MV-4-11 (cell line): ENCODE measurements around the gene ATF3.

ENCODE experiments used
- DNase-seq: peaks from one replicate; lab custom pipeline; 2025; lab: John Stamatoyannopoulos, UW

The ATF3 gene

DNA sequence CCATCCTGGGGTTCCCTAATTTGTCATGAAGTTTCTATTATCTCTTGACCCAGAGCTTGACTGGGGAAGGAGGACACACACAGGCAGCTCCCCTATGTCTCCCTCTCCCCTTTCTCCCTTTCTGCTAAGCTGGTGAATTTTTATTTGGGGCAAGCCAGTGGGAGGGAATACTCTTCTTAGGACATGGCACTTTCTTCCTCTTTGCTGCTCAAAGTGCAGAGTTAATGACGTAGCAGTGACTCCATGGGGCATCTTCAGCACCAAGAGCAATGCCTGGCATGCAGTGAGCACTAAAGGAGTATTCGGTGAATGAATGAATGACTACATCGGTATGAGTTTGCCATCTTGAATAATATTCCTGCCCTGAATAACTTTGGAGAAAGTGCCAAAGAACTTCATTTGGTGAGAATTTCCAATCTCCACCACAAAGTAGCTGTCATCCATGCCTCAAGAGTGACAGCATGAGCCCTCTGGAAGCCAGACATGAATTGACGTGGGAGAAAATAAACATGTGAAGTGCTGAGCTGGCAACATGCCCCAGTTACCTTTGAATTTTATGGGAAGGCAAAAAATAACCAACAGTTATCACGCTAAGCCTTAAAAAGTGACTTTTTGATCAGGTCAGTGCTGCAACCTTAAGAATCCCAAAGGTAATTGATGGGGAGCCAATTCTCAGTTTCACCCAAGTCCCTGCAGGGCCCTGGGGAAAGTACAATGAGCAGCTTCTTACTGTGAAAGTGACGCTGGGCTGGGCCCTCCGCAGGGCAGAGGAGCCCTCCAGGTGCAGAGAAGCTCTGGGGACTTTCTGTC, 22.1 kb upstream of the ATF3 start:
- DNase-seq, result no peak

DNA sequence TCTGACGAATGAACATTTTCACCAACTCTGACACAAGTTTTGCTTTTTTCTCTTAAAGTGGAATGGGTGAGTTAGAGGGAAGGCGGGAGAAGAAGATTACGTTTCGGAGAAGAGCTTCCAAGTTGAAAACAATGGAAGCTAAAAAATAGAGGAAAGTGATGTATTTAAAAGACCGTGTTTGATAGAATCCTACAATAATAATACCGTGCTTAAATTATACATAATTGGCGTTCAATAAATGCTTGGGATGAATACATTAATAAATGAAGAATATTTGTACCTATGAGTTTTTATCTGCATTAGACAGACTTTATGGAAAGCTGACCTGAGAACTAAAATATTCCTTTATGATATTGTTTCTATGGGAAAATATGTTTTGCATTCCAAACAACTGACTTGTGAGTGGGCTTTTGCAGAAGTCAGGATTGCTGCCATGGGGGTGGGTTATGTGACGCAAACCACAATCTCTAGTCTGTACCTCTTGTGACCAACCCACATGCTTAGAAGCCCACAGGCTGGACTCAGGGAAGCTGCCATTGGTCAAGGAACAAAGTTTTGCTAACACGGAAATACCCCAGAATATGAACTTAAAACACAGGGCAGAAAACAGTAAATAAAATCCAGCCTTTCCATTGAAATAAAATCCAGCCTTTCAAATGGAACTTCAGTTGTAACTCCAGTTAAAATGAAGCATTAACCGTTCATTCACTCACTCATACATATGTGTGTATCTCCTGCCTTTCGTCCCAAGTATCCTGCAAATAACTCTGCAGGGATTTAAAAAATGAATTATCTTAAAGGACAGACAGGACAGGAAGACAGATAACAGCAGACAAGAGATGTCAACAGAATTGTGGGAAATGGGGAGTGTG, 21.3 kb upstream of the ATF3 start:
- DNase-seq, result no peak

DNA sequence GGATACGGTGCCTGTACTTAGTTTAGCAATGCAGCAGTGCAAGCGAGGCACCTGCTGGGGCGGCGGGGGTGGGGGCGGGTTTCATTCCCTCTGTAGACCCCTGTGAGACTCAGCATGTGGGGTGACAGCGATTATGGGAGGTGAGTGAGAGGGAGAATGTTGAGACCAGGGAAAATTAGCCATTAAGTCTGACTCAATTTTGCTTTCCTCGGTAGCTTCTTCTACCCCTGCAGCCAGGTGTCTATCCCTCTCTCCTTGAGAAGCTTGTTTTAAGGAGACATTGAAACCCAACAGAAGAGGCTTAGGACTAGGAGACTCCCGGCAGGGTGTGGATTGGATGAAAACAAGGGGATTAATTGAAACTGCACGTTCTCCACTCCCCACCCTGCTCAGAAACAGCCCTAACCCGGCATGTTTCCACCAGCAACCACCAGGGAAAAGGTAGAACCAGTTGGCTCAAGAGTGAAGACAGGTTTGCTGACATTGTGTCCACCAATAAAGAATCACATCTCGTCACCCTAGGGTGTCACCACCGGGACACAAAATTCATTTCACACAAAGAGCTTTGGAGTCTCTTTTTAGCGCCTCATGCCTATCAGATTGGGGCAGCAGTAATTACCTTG, 20.6 kb upstream of the ATF3 start:
- DNase-seq, result no peak

DNA sequence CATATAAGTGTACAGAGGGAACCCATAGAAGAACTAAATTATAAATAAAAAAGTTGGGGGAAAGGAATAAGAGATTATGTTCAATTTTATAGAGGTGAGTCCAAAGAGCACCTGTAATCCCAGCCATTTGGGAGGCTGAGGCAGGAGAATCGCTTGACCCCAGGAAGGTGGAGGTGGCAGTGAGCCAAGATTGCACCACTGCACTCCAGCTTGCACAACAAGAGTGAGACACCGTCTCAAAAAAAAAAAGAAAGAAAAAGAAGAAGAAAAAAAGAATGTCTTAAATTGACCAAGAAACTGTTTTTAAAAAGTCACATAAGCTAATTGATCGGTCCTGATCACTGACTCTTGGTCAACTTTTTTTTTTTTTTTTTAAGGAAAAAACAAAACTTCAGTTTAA, 19.1 kb upstream of the ATF3 start:
- no peak for DNase-seq

DNA sequence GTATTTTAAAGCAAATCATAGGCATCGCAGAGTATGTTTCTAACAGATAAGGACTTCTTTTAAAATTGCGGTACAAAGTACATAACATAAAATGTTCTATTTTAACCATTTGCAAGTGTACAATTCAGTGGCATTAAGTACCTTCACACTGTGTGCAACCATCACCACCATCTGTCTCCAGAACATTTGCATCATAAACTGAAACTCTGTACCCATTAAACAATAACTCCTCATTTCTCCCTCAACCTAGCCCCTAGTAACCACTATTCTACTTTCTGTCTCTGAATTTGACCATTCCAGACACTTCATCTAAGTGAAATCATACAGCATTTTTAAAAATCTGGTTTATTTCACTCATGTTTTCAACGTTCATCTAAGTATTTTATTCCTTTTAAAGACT, 16.6 kb upstream of the ATF3 start:
- no peak for DNase-seq

DNA sequence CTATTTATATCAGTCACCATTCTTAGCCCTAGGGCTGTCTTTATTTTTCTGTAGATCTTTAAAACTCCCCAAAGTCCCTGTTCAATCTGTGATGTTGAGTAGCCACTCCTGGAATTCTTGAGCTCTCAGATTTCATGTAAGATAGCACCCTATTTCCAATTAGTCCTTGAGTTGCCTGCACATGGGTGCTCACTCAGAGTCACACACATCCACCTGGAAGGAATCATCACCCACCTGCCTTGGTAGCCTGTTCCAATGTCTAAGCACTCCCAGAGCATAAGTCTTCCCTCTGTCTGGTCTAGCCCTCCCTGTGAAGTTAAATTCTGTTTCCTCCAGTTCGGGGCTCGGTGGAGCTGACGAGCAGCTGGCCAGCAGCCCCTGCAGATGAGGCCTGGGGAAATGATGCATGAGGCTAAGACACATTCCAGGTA, 14.7 kb upstream of the ATF3 start:
- no peak for DNase-seq

DNA sequence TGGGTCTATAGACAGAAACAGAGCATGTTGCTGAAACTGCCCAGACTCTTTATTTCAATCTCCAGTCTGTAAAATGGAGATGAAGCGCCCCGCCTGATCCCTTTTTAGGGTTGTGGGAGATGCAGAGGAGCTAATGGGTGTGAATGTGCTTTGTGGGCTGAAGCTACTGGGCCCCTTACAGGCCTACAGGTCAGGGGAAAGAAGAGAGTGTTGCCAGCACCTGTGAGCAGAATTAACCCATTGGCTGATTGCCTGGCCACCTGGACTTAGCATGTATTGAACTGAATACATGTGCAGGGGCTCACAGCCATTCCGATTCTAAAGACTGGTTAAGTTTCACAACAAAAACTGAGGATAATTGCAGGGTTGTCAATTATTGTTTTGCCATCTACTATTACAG, 13.9 kb upstream of the ATF3 start:
- no peak for DNase-seq

DNA sequence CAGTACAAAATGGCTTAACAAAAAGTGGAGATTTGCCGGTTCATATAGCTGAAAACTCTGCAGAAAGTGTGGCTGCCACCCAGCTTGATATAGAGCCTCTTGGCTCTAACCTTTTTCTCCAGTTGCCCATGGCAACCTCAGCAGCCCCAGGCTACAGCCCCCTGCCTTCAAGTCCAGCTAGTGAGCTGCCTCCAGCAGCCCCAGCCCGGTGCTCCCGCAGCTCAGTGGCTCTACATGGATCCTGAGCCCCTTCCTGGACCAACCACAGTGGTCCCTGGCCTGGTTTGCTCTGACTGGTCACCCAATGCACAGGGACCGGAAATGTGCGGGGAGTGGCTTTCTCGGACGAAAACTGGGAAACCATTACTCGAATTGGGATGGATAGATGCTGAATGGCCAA, 13.3 kb upstream of the ATF3 start:
- no peak for DNase-seq

DNA sequence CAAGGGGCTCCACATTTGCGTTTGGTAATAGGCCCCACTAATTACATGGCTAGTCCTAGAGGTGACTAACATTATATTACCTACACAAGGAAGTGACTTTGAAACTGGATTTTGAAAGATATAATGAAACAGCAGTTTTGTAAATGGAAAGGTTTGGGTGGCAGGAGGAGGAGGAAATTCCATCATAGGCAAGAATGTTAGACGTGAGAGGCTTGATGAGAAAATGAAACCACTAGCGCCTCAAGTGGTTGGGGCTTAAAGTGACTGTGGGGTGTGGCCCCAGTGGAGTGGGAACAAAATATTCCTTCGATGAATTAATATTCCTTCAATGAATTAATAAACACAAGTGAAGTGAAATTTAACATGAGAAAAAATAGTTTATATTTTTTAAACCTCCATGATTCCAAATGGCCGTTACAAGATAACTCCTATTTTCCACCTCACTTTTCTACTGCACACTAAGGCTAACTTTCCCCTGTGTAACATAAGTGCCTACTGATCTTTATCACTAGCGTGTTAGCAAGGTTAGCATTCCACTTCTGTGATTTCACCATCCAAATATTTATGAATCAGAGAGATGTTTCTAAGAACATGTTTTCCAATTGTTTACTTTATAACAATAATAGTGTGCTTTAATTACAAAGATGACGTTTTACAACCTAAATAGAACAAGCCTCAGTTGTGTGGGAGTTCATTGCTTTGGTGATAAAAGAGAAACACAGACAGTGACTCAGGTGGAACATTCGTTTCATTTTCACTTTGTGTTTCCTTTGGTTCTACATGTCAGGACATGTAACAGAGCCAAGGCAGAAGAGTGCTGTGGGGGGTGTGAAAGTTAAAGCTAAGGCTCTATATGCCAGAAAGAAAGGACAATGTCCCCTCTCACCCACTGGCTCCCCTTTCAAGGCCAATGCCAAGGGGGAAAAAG, 12.5 kb upstream of the ATF3 start:
- DNase-seq, result peak; percentile 66

DNA sequence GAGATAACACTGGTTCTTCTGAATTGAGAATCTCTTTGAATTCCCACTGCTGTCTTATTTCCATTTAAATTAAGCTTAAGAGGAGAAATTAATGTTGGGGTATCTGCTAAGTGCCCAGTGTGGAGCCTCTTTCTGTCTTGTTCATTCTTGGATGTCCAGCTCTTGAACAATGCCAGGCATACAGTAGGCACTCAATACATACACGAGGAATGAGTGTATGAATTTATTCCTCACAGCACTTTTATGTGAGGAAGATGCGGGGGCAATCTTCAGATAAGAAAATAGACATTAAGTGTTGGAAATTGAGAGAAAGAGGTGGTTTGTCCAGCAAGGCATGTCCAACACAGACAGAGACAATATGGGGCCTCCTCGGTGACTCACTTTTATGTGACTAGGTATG, 11.8 kb upstream of the ATF3 start:
- DNase-seq, result no peak

DNA sequence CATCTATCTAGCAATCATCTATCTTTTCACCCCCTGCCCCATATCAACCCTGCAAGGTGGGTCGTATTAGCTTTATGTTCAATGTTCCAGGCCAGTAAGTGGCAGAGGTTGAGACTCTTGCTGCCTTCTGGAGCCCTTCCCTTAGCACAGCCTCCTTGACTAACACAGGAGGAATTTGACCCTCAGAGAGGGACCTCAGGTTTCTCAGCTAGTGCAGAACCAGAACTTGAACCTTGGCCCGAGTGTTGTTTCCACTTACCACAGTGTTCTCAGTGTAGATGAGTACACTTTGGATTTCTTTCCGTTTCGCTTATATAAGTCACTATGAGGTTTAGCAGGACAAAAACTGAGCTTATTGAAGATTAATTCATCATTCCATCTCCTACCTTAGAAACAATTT, 11.1 kb upstream of the ATF3 start:
- DNase-seq, result no peak

DNA sequence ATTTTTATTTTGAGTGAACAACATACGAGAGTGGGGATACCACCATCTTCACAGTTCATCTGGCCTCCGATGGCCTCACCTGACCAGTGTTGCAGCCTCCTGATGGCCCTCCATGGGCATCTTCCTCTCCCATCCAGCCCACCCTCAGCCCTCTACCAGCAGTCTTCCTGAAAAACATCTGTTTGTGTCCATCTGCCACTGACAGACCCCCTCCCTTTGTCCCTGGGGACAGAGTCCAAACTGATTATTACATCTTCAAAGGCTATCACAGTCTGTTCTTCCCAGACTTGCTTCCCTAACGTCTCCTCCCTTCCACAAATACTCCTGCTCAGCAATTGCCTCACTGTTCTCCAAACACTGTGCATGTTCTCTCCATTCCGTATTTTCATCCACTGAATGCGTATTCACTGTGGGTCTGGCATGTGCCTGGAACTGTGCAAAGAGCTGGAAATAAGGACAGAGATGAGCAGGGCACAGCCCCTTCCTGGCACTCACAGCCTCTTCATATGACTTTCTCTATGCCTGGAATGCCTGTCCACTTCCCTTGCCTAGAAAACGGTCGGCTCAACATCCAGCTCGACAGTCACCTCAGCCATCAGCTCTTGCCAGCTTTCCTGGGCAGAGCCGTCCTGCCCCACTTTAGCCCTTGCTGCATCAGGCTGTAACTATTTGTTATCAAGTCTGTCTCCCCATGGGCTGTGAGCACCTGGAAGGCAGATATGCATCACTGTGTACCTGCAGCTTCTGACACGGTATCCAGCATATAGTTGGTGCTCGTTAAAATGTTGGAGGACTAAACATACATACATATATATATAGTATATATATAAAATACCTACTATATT, 8.3 kb upstream of the ATF3 start:
- no peak for DNase-seq

DNA sequence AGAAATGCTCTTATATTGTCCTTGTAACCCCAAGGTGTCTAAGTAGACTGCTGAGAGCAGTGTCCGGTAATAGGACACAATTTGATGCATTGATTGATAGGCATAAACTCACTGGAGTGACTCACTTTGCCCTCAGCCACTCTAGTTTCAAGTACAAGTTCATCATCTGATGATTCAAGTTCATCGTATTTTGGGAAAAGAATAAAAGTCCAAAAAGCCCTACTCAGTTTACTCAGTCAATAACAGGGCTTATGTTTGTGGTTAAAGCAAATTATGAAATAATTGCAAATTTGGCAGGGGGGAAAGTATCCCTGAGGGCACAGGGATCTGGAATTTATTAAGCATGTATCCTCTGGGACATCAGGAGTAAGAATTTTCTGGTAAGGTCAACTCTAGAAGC, 7.6 kb upstream of the ATF3 start:
- DNase-seq, result no peak

DNA sequence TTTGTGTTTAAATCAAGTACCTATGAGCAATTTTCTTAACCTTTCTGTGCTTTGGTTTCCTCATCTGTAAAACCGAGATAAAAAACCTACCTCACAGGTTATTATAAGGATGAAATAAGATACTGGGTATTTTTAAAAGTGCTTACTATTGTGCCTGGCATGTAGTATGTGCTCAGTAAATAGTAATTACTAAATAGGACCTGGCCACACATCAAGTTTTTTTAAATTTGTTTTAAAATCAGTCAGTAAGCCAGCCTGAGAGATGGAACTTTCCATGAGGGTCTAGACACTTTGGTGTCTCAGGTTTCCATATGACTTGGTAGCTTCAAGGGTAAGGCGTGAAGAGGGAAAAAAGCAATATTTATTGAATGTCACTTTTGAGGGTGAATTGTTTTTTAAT, 7.0 kb upstream of the ATF3 start:
- DNase-seq, result no peak

DNA sequence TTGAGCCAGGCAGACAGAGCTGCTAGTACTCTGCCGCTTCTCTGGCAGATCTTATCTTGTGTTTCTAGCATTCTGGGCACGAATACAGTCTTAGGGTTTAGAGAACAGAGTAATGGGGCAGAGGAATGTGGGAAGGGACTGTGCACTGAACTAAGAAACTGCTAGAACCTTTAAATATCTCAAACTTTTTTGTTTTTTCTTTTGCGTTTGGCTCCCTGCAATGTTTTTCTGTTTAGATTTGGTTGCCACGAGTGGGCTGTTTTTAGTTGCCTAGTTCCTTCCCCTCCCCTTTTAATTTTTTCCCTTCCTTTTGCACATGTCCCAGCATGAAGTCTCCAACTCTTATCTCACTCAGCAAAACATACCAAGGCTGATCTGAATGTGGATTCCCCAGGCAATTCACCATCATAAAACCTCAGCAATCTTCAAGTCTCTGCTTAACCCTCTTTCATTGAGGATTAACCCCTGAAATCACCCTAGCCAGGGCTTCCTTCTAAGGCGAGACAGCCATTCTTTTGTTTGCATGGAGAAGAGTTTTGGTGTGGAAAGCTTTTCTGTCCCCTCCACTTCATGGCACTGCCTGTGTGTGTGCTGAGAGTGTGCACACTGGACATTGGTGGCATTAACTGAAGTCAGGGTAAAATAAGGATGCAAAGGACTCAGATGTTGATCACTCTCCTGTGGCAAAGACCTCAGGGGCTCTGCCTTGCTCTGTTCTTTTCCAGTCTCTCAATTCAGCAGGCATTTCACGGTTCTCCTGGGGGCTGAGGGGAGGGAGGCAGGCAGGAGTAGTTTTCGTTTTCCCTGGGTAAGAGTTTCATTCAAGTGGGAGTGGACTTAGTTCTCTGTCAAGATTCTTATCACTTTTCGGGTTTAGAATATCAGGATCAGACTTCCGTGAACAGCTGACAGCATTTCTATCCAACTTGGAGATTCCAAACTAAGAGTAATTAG, 2.8 kb upstream of the ATF3 start:
- no peak for DNase-seq

DNA sequence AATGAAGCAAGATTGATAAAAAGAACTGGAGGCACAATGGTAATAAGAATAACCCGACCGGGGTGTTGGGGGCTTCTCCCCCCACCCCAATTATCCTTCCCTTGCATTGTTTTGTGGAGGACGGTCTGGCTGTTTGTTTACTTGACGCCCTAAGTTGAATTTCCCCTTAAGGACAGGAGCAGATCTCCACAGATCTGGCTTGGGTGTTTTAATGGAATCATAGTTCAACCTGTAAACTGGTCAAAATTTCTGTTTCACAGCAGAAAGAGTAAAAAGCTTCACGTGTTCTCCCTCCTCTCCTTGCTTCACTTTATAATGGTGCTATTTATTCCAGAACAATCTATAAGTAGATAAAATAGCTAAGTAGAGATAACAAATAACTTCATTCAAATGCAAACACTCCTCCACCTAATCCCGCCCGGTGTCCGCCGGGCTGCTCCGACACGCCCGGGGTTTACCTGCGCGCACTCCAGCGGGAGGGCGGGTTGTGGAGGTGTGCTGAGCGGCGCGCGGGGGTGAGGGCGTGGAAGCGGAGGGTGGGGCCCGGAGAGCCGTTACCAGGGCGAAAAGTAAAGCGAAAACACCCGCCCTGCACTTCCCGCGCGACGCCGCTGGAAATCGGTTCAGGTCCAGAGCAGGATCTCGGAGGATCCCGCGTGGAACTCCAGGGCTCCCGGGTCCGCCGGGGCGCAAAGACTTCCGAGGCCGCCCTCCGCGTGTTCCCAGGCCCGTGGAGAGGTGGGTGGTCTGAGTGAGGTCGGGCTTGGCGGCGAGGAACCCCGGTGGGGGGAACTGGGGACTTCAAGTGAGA, 2.0 kb upstream of the ATF3 start:
- no peak for DNase-seq

DNA sequence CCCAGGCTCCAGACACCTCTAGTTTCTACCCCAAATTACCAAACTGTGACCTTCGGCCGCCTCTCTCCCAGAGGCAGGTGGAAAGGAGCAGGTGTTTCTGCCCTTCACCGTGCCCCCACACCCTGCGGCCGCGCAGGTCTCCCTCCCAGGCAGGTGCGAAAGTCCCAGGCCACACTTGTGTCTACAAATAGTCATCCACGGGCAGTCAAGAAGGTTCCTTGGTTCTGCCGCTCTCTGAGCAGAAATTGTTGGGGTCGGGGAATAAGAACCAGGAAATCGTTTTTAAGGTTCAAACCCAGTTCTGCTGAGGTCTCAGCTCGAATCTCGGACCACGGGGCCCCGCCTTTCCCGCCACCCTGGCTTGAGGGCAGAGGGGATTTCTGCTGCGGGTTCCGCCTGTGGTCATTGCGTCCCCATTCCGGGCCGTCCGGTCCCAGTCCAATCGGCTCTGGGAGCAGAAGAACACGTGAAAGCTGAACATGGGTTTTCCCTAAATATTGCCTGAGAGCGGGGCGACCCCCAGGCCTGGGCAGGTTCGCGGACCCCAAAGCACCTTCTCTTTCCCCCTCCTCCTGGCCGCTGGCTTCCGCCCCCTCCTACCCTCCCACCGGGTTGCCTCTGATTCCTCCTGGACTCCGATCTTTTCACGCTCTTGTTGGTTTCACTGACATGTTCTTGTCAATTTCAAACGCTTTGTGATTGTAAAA, 1.2 kb upstream of the ATF3 start:
- DNase-seq, result no peak

DNA sequence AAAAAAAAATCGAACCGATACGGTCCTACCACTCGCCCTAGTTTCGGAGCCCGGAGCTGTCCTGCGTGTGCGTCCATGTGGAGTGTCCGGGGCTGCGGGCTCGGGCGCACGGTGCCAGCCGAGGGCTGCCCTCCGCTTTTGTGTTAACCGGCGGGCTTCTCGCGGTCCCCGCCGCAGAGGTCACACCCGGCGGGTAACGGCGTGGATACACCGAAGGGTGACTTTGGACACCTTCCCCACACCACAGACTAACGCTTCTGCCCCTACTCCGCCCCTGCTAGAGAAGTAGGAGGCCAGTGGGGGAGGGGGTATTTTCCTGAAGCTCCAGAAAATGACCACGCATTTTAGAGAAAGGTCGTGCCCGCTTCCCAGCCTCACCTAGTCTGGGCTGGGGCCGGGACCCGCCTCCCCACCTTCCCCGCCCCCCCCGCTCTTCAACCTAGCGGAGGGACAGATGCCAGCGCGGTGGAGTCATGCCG, 609 bp upstream of the ATF3 start:
- no peak for DNase-seq
